ENCODE results near the gene ETV3.
A peak's percentile ranks its signal among the peaks of the same experiment; 100 is the strongest.

Gene ETV3

GRCh38 chr1:157140063-157140588 lies 1.9 kb upstream of the ETV3 start:
- peaks cover 18% of the 10 kb centered on the region for H3K36me3 Mint-ChIP-seq (ENCODE audit: low read depth)
- H3K9me3 Mint-ChIP-seq = no peaks in the 10 kb centered on the region
- H3K27me3 Mint-ChIP-seq (ENCODE audit: low read depth) = no peaks in the 10 kb centered on the region
- H3K27ac Mint-ChIP-seq = peak overlapping the region; percentile 91
- peak; percentile 52 for DNase-seq (ENCODE audit: low spot score)
- H3K4me1 Mint-ChIP-seq (ENCODE audit: low read depth) = peaks cover 45% of the 10 kb centered on the region
- no peak overlapping the region for H3K4me3 Mint-ChIP-seq

GRCh38 chr1:157139052-157139715 lies 989 bp upstream of the ETV3 start:
- no peaks in the 10 kb centered on the region for H3K27me3 Mint-ChIP-seq (ENCODE audit: low read depth)
- no peaks in the 10 kb centered on the region for H3K9me3 Mint-ChIP-seq
- peak overlapping the region; percentile 91 for H3K27ac Mint-ChIP-seq
- peaks cover 28% of the 10 kb centered on the region for H3K36me3 Mint-ChIP-seq (ENCODE audit: low read depth)
- peaks cover 54% of the 10 kb centered on the region for H3K4me1 Mint-ChIP-seq (ENCODE audit: low read depth)
- peak overlapping the region; percentile 85 for H3K4me3 Mint-ChIP-seq
- DNase-seq (ENCODE audit: low spot score) = no peak

GRCh38 chr1:157137408-157138219 lies 581 bp downstream of the ETV3 start:
- Mint-ChIP-seq H3K36me3 (ENCODE audit: low read depth) (peaks cover 43% of the 10 kb centered on the region), H3K9me3 (no peaks in the 10 kb centered on the region), H3K27ac (peak overlapping the region; percentile 94), H3K4me3 (peak overlapping the region; percentile 97), H3K27me3 (ENCODE audit: low read depth) (no peaks in the 10 kb centered on the region), H3K4me1 (ENCODE audit: low read depth) (peaks cover 69% of the 10 kb centered on the region)
- no peak for DNase-seq (ENCODE audit: low spot score)

- Mint-ChIP-seq H3K4me1 (ENCODE audit: low read depth) (peaks cover 75% of the 10 kb centered on the region), H3K27ac (peak overlapping the region; percentile 94), H3K27me3 (ENCODE audit: low read depth) (no peaks in the 10 kb centered on the region), H3K4me3 (peak overlapping the region; percentile 97), H3K9me3 (no peaks in the 10 kb centered on the region), H3K36me3 (ENCODE audit: low read depth) (peaks cover 49% of the 10 kb centered on the region)
- no peak for DNase-seq (ENCODE audit: low spot score)
Observed at GRCh38 chr1:157137046-157137407, 1.2 kb downstream of the ETV3 start.

GRCh38 chr1:157136133-157136532 lies 2.1 kb downstream of the ETV3 start:
- peak overlapping the region; percentile 94 for H3K27ac Mint-ChIP-seq
- peaks cover 80% of the 10 kb centered on the region for H3K4me1 Mint-ChIP-seq (ENCODE audit: low read depth)
- H3K36me3 Mint-ChIP-seq (ENCODE audit: low read depth) = peaks cover 58% of the 10 kb centered on the region
- H3K9me3 Mint-ChIP-seq = no peaks in the 10 kb centered on the region
- H3K27me3 Mint-ChIP-seq (ENCODE audit: low read depth) = no peaks in the 10 kb centered on the region
- DNase-seq (ENCODE audit: low spot score) = no peak
- H3K4me3 Mint-ChIP-seq = peak overlapping the region; percentile 97

GRCh38 chr1:157135646-157136045 lies 2.5 kb downstream of the ETV3 start:
- Mint-ChIP-seq H3K36me3 (ENCODE audit: low read depth) (peaks cover 62% of the 10 kb centered on the region), H3K4me1 (ENCODE audit: low read depth) (peaks cover 79% of the 10 kb centered on the region), H3K4me3 (peak overlapping the region; percentile 97), H3K27ac (peak overlapping the region; percentile 94), H3K9me3 (no peaks in the 10 kb centered on the region), H3K27me3 (ENCODE audit: low read depth) (no peaks in the 10 kb centered on the region)
- no peak for DNase-seq (ENCODE audit: low spot score)

- peaks cover 67% of the 10 kb centered on the region for H3K36me3 Mint-ChIP-seq (ENCODE audit: low read depth)
- H3K27me3 Mint-ChIP-seq (ENCODE audit: low read depth) = no peaks in the 10 kb centered on the region
- H3K4me1 Mint-ChIP-seq (ENCODE audit: low read depth) = peaks cover 76% of the 10 kb centered on the region
- peak overlapping the region; percentile 94 for H3K27ac Mint-ChIP-seq
- no peak for DNase-seq (ENCODE audit: low spot score)
- peak overlapping the region; percentile 97 for H3K4me3 Mint-ChIP-seq
- H3K9me3 Mint-ChIP-seq = no peaks in the 10 kb centered on the region
Observed at GRCh38 chr1:157135070-157135469, 3.1 kb downstream of the ETV3 start.

GRCh38 chr1:157134442-157134841 lies 3.8 kb downstream of the ETV3 start:
- no peak for DNase-seq (ENCODE audit: low spot score)
- no peaks in the 10 kb centered on the region for H3K27me3 Mint-ChIP-seq (ENCODE audit: low read depth)
- peaks cover 72% of the 10 kb centered on the region for H3K4me1 Mint-ChIP-seq (ENCODE audit: low read depth)
- H3K4me3 Mint-ChIP-seq = peak overlapping the region; percentile 97
- peaks cover 68% of the 10 kb centered on the region for H3K36me3 Mint-ChIP-seq (ENCODE audit: low read depth)
- H3K9me3 Mint-ChIP-seq = no peaks in the 10 kb centered on the region
- H3K27ac Mint-ChIP-seq = peak overlapping the region; percentile 59

GRCh38 chr1:157133426-157133825 lies 4.8 kb downstream of the ETV3 start:
- peak; percentile 58 for DNase-seq (ENCODE audit: low spot score)
- peak overlapping the region; percentile 84 for H3K27ac Mint-ChIP-seq
- H3K4me1 Mint-ChIP-seq (ENCODE audit: low read depth) = peaks cover 66% of the 10 kb centered on the region
- no peaks in the 10 kb centered on the region for H3K27me3 Mint-ChIP-seq (ENCODE audit: low read depth)
- H3K4me3 Mint-ChIP-seq = peak overlapping the region; percentile 97
- peaks cover 74% of the 10 kb centered on the region for H3K36me3 Mint-ChIP-seq (ENCODE audit: low read depth)
- H3K9me3 Mint-ChIP-seq = no peaks in the 10 kb centered on the region

- Mint-ChIP-seq H3K4me3 (peak overlapping the region; percentile 97), H3K27ac (peak overlapping the region; percentile 84), H3K9me3 (no peaks in the 10 kb centered on the region), H3K27me3 (ENCODE audit: low read depth) (no peaks in the 10 kb centered on the region), H3K36me3 (ENCODE audit: low read depth) (peaks cover 80% of the 10 kb centered on the region), H3K4me1 (ENCODE audit: low read depth) (peaks cover 72% of the 10 kb centered on the region)
- no peak for DNase-seq (ENCODE audit: low spot score)
Observed at GRCh38 chr1:157132616-157133167, 5.5 kb downstream of the ETV3 start.

GRCh38 chr1:157132111-157132510 lies 6.1 kb downstream of the ETV3 start:
- no peaks in the 10 kb centered on the region for H3K27me3 Mint-ChIP-seq (ENCODE audit: low read depth)
- H3K4me1 Mint-ChIP-seq (ENCODE audit: low read depth) = peaks cover 69% of the 10 kb centered on the region
- H3K4me3 Mint-ChIP-seq = peak overlapping the region; percentile 97
- H3K27ac Mint-ChIP-seq = peak overlapping the region; percentile 84
- no peaks in the 10 kb centered on the region for H3K9me3 Mint-ChIP-seq
- DNase-seq (ENCODE audit: low spot score) = no peak
- peaks cover 80% of the 10 kb centered on the region for H3K36me3 Mint-ChIP-seq (ENCODE audit: low read depth)

- Mint-ChIP-seq H3K27ac (no peak overlapping the region), H3K4me3 (peak overlapping the region; percentile 1), H3K4me1 (ENCODE audit: low read depth) (peaks cover 64% of the 10 kb centered on the region), H3K9me3 (no peaks in the 10 kb centered on the region), H3K27me3 (ENCODE audit: low read depth) (no peaks in the 10 kb centered on the region), H3K36me3 (ENCODE audit: low read depth) (peaks cover 82% of the 10 kb centered on the region)
- DNase-seq (ENCODE audit: low spot score) = no peak
Observed at GRCh38 chr1:157131281-157131680, 6.9 kb downstream of the ETV3 start.

- Mint-ChIP-seq H3K4me1 (ENCODE audit: low read depth) (peaks cover 21% of the 10 kb centered on the region), H3K4me3 (no peak overlapping the region), H3K36me3 (ENCODE audit: low read depth) (peaks cover 63% of the 10 kb centered on the region), H3K27me3 (ENCODE audit: low read depth) (no peaks in the 10 kb centered on the region), H3K9me3 (no peaks in the 10 kb centered on the region), H3K27ac (no peak overlapping the region)
- no peak for DNase-seq (ENCODE audit: low spot score)
Observed at GRCh38 chr1:157124855-157125254, 13.3 kb downstream of the ETV3 start.

- H3K4me1 Mint-ChIP-seq (ENCODE audit: low read depth) = peaks cover 15% of the 10 kb centered on the region
- no peak overlapping the region for H3K27ac Mint-ChIP-seq
- DNase-seq (ENCODE audit: low spot score) = no peak
- no peak overlapping the region for H3K4me3 Mint-ChIP-seq
- H3K27me3 Mint-ChIP-seq (ENCODE audit: low read depth) = no peaks in the 10 kb centered on the region
- H3K36me3 Mint-ChIP-seq (ENCODE audit: low read depth) = peaks cover 23% of the 10 kb centered on the region
- no peaks in the 10 kb centered on the region for H3K9me3 Mint-ChIP-seq
Observed at GRCh38 chr1:157119448-157119847, 18.7 kb downstream of the ETV3 start.
